Stimulated activated CD8-positive, alpha-beta memory T cell treated with anti-CD3 and anti-CD28 coated beads, Interleukin-4, amount 100 ng/mL, for 1 hour (primary cell): ENCODE results near the gene VIL1.

ENCODE experiments used
- DNase-seq, 2 donors: peaks; one replicate each; pipeline ENCODE4 v3.0.0-alpha.2; 2020; ENCODE audit warnings: low read depth in 2 of 2, low spot score in 1 of 2

The VIL1 gene

DNA sequence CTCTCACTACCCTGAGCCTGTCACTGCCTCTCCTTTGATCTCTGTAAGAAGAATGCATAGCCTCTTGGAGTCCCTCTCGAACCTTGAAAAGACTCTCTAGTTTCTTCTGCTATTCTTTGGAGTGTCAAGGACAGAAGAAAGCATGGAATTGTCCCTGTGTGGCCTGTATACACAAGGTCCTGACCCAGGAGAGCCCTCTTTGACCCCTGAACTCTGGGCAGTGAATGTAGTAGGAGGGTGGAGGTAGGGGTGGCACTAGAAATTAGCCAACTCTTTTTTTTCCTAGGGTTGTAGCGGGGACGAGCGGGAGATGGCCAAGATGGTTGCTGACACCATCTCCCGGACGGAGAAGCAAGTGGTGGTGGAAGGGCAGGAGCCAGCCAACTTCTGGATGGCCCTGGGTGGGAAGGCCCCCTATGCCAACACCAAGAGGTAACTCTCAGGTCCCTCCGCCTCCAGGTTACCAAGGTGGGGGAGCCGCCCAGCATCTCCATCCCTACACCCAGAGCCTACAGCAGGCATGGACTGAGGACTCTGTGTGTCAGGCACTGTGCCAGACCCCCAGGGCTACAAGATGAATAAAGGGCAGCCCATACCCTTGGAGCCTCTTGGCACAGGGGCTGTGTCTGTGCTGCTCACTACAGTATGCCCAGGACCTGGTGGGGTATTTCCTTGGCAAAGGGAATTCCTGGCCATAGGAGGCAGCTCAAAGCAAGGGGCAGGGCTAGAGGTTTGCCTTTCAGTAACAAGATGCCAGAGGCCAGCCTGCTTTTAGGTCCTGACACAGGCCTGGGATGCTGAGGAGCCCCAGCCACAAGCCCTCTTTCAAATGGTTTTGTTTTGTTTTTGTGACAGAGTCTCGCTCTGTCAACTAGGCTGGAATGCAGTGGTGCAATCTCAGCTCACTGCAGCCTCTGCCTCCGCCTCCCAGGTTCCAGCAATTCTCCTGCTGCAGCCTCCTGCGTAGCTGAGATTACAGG lies 16.4 kb downstream of the VIL1 start:
- no peak for DNase-seq

DNA sequence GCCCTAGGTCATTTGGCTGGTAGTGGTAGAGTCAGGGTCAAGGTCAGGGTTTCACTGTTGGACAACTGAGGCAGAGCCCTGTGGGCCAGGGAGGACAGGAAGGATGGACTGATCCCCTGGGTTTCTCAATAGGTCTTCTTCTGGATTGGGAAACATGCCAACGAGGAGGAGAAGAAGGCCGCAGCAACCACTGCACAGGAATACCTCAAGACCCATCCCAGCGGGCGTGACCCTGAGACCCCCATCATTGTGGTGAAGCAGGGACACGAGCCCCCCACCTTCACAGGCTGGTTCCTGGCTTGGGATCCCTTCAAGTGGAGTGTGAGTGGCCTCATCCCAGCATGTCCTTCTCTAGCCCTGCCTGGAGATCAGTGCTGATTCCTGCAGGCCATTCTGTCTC lies 18.1 kb downstream of the VIL1 start:
- DNase-seq: no peak

DNA sequence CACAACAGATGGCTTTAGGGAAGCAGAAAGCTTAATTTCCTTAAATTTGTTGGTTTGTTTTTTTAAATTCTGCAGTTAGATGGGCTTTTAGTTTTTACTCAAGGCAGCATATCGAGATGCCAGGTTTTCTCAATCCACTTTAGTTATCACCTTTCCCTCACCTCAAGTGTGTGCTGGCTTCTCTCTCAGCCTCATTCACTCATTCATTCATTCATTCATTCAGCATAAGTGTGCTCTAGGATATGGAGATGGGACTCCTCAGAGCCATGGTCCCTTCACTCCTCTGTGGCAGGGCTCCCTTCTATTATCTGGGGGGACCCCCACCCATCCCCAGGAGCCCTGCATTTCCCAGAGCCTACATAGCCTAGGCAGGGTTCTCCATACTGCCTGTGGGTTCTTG lies 19.0 kb downstream of the VIL1 start:
- no peak for DNase-seq

DNA sequence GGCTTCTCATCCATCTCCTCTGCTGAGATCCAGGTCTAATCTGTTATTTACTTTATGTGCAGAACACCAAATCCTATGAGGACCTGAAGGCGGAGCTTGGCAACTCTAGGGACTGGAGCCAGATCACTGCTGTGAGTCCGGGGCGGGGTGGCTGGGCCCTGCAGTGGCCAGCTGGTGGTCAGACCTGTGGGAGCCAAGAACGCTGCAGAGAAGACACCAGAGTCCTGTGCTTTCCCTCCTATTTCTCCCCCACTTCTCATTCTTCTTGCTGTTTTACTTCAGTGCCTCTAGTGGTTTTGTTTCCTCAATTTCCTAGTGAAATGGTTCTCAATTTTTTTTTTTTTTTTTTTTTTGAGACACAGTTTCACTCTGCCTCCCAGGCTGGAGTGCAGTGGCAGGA lies 19.7 kb downstream of the VIL1 start:
- no peak for DNase-seq

DNA sequence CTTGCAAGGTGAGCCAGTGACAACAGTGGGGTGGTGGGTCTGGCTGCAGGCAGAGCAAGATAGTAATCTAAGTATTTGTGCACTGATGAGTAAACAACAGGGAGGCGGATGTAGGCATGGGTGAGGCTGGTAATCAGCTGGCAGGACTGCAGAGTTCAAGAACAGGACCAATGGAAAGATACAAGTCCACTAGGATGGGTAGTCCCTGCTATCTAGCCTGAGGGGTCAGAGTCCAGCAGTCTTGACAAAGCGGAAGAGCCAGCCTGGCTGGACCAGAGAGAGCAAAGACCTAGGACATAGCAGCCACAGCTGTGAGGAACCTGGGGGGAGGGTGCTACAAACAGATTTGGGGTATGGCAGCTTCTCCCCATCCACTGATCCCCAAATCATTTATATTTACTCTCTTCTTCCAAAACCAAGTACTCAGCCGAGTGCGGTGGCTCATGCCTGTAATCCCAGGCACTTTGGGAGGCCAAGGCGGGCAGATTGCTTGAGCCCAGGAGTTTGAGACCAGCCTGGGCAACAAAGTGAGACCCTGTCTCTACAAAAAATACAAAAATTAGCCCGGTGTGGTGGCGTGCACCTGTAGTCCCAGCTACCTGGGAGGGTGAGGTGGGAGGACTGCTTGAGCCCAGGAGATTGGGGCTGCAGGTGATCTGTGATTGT lies 25.9 kb downstream of the VIL1 start:
- no peak for DNase-seq

DNA sequence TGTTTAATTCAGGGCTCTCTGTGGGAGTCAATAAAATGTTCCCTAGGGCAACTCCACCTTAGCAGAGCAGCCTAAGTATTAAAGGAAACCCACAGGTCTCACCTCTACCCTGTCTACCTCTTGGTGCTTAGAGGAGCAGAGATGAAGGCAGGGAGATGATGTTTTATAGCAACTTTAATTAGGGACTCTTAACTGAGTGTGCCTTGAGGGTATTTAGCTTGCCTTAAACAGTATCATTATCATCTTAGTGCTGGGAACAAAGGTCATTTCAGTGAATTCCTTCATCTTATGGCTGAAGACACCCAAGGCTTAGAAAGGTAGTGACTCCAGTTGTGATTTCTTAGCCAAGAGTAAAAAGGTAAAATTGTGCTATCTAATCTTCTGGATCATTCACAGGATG lies 26.7 kb downstream of the VIL1 start:
- DNase-seq: no peak

DNA sequence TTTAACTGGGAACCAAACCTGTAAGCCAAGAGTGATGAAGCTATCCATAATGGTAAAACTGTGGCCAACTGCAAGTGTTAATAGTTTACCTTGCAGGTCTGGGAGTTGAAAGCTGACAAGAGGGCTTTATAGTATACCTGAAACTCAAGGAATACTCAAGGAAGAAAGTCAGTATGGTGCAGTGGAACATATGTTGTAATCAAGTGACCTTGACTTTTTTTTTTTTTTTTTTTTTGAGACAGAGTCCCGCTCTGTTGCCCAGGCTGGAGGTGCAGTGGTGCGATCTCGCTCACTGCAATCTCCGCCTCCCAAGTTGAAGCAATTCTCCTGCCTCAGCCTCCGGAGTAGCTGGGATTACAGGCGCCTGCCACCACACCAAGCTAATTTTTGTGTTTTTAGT lies 27.6 kb downstream of the VIL1 start:
- DNase-seq: no peak

DNA sequence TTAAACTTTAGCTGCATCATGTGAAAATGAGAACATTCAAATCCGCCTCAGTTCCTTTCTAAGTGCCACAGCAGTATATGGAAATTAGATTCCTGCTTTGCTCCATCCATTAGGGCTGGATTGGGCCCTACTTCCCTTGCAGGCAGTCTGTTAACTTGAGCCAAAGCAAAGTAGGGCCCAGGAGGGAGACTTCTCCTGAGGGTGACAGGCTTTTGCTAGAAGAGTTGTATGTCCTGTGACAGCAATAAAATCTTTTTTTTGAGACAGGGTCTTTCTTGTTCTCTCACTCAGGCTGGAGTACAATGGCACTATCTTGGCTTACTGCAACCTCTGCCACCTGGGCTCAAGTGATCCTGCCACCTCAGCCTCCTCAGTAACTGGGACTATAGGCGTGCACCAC lies 28.1 kb downstream of the VIL1 start:
- DNase-seq: no peak

DNA sequence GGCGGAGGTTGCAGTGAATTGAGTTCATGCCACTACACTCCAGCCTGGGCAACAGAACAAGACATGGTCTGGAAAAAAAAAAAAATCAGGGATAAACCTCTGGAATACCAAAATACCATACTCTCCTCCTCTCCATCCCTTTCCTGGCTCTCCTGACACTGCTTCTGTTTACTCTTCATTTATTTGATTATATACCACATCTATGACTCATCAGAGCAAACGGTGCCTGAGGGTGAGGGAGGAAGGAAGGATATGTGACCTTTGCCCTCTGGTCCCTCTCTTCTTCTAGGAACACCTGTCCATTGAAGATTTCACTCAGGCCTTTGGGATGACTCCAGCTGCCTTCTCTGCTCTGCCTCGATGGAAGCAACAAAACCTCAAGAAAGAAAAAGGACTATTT lies 30.0 kb downstream of the VIL1 start:
- DNase-seq: no peak

DNA sequence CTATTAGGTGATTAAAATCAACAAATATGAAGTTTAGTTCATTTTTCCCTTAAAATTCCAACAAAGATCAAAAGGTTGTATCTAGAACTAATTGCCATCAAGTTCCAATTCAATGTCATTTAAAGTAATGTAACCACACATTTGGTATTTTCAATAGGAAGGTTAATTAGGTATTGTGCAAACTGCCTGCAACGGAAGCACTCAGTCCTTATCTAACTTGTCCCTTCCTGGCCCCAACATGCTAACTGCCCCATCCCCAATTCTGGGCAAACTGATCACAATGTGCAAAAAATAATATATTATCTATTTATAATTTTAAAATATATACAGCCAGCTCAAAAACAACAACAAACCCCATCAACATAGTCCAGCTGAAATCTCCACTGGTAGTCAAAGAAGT lies 33.2 kb downstream of the VIL1 start:
- no peak for DNase-seq

DNA sequence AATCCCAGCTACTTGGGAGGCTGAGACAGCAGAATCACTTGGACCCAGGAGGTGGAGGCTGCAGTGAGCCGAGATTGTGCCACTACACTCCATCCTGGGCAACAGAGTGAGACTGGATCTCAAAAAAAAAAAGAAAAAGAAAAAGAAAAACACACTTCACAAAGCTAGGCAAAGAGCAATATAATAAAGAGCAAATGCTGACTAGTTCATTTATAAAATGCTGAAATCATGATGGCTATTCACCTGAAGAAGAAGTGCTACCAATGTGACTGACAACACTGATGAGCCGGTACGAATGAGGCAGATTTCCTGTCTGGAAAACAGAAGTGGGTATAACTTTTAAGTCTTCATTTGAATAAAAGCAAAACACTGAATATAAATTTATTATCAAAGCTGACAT lies 37.9 kb downstream of the VIL1 start:
- DNase-seq: no peak

DNA sequence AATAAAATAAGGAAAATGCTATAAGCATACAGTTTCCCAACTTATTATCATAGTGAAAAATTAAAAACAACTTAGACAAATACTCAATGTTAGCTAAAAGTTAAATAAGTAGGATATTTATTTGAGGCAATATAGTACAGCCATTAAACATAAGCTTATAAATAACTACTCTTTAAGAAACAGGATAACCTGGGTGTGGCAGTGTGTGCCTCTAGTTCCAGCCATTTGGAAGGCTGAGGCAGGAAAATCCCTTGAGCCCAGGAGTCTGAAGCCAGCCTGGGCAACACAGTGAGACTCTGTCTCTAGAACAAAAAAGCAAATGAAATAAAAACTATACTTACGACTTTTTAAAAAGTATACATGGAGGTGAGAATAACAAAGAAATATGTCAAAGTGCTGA lies 39.7 kb downstream of the VIL1 start:
- DNase-seq: no peak

DNA sequence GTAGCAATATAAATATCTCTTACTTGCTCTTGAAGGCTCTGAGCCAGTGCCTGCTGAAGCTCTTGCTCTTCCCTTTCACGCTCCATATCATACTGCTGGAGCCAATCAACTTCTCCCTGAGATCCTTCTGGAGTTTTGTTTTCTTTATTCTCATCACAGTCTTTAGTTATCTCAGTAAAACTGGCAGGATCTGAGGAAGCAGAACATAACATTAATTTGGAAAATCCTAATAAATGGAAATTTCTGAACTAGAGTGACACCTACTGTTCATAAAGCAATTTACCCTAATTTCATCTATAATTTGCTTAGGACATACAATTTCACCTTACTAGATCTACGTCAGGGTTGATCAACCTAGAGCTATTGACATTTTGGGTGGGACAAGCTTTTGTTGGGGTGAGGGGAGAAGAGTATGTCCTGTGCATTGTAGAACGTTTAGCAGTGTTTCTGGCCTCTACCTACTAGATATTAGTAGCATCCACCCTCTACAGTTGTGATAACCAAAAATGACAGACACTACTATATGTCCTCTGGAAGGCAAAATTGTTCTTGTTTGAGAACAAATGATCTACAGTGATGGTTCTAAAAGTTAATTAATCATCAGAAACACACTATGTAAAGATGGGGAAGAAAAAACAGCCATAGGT lies 47.2 kb downstream of the VIL1 start:
- DNase-seq: no peak

DNA sequence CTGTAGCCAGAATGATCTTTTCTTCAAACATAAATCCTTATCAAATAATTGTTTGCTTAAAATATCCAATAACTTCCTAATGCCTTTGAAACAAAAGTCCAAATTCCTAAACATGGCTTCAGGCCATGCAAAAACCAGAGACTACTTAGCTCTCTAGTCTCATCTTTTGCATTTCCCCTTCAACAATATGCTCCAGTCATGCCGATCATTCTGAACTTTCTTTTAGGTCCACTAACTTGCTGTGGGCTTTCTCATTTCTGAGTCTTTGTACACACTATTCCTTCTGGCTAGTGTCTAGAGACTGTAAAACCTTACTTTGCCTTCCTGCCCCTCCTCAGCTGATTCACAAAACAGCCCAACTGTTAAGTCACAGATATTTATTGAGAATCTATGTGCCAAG lies 51.5 kb downstream of the VIL1 start:
- no peak for DNase-seq

DNA sequence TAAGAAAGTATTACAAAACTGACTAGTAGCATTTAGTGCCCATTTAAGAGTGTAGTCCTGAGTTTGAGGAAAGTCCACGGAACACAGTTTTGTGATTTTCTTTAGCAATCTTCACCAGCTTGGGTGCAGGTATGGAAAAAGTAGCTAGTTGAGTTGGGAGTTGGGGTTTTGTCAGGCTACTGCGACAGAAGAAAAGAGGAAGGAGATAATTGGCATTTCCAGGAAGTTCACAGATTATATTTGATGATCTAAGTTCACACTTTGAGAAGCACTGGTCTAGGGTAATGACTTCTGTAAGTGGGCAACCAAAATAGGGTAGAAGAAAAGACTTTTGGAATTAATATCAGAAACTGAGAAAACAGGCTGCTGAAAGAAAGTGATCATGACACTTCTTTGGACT lies 52.1 kb downstream of the VIL1 start:
- DNase-seq: no peak

DNA sequence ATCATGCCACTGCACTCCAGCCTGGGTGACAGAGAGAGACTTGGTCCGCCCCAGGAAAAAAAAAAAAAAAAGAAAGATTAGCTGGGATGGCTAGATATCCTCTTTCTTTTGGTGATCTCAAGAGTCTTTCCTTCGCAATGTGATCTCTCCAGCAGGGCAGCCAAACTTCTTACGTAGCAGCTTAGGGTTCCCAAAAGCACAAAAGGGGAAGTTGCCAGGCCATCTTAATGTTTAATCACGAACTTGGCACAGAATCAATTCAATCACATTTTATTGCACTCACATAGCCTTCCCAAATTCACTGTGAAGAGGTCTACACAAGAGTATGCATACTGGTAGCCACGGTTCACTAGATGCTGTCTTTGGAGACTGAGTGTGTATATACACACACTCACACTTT lies 53.1 kb downstream of the VIL1 start:
- no peak for DNase-seq

DNA sequence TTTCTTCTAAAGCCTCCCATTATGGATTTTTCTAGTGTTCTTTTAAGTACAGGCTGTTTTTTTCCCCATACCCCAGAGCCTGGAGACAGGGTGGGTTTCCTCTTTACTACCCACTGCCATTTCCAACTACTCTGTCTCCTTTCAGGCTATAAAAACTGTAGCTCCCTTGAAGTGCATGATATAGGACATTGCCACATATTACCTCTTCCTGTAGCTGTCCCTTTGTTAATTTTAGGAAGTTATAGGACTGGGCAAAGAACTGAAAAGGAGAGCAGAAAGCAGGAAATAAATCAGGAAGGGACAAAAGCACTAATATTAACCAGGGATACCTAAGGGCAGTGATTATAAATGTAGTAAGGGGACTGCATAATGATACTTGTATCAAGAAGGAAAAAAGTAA lies 54.1 kb downstream of the VIL1 start:
- no peak for DNase-seq

DNA sequence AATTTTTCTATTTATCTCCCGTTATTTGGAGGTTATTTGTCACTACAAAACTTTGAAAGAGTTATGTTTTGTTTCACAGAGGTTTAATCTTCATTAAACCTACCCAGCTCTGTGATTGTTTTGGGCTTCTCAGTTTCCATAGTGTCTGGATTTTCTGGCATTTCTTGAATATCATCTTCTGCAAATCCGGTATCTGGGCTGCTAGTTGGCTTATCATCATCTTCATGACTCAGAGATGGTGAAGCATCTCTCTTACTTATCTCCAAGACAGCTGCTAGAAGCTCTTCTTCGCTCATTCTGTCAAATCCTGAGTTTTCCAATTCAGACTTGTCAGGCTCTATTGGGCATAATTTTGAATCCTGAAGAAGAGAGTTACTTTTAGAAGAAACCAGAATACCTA lies 55.6 kb downstream of the VIL1 start:
- no peak for DNase-seq

DNA sequence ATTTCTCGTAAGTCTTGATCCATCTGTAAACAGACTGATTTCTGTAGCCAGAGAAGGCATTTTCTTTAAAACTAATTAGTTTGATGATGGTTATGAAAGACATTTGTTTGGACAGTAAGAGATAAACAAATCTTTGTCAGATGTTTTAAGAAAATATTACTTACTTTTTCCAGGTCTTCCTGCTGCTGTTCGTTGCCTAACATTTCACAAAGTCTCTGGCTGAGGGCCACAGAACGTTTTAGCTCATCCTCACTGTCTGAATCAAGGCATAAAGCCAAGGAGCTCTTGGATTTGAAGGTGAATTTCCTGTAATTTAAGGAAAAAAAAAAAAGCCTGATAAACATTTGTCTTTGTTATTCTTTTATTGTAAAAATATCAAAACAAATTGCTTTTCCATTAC lies 57.8 kb downstream of the VIL1 start:
- no peak for DNase-seq

DNA sequence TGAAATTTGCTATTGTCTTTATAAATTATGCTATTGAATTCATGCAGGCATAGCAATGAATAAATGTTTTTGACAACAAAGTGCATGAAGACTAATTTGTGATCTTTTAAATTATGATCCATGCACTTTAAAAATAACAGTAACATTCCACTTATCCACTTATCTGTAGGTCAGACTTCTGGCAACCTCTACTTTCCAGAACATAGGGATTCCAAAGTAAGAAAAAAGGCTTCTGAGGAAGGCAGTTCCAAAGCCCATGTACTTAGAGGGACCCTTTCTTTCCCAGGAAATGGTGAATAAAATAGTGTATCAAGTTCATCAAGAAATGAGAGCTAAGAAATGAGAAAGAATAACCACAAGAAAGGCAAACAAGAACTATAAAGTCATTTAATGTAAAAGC lies 58.3 kb downstream of the VIL1 start:
- DNase-seq: no peak

DNA sequence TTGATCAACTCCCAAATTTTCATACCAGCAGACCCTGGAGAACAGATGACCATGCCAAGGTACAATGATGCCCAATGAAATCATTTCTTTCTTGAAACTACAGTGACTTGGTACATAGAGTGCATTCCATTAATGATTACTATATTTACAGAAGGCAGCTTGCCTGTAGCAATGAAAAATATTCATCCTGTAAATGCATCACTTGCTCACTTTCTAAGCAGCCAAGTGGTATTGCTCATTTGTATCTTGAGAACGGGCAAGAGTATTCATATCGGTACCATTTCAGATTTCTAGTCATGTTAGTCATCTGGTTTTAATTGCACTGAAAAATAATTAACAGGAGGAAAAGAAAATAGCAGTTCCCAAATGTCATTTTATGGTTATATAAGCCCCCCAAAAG lies 59.6 kb downstream of the VIL1 start:
- DNase-seq: no peak

DNA sequence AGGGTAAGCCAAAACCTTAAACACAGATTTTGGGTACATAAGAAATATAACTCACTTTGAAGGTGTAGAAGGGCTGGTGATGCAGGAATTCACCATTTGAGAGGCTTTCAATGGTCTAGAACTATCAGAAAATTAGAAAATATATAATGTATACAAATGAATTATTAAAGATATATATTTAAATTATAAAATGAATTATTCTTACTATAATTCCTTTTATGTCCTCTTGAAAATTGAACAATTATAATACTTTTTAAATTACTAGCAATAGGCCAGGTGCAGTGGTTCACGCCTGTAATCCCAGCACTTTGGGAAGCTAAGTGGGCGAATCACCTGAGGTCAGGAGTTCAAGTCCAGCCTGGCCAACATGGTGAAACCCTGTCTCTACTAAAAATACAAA lies 60.7 kb downstream of the VIL1 start:
- no peak for DNase-seq
